ENCODE results near the gene DENND1A.

DENND1A gene

GRCh38 chr9:123369296-123369695 is 560.6 kb downstream of the DENND1A start:
- Histone ChIP-seq H3K27ac (no peak overlapping the region), H3K4me1 (peaks cover 0 to 14% (median 6%) of the 10 kb centered on the region in 4 donors), H3K4me3 (no peak overlapping the region), H3K9me3 (no peaks in the 10 kb centered on the region), H3K27me3 (peaks cover 0 to 72% of the 10 kb centered on the region in 2 donors), H3K36me3 (no peaks in the 10 kb centered on the region)
- DNase-seq, result no peak
- intact Hi-C loops (cut with DNase I; ENCODE audit: low total_unique reads), result no loop called here
- TF ChIP-seq, protein P1, sequence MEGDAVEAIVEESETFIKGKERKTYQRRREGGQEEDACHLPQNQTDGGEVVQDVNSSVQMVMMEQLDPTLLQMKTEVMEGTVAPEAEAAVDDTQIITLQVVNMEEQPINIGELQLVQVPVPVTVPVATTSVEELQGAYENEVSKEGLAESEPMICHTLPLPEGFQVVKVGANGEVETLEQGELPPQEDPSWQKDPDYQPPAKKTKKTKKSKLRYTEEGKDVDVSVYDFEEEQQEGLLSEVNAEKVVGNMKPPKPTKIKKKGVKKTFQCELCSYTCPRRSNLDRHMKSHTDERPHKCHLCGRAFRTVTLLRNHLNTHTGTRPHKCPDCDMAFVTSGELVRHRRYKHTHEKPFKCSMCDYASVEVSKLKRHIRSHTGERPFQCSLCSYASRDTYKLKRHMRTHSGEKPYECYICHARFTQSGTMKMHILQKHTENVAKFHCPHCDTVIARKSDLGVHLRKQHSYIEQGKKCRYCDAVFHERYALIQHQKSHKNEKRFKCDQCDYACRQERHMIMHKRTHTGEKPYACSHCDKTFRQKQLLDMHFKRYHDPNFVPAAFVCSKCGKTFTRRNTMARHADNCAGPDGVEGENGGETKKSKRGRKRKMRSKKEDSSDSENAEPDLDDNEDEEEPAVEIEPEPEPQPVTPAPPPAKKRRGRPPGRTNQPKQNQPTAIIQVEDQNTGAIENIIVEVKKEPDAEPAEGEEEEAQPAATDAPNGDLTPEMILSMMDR (IDR thresholded peaks at IDR 0.05), result no peak

- Histone ChIP-seq H3K9me3 (no peaks in the 10 kb centered on the region), H3K36me3 (no peaks in the 10 kb centered on the region), H3K27me3 (peaks cover 0 to 67% of the 10 kb centered on the region in 2 donors), H3K4me3 (no peak overlapping the region), H3K27ac (no peak overlapping the region), H3K4me1 (peaks cover 0 to 8% (median 4%) of the 10 kb centered on the region in 4 donors)
- intact Hi-C loops (cut with DNase I; ENCODE audit: low total_unique reads), result no loop called here
- TF ChIP-seq, protein P1 (IDR thresholded peaks at IDR 0.05), result no peak
- DNase-seq, result no peak
Observed at GRCh38 chr9:123368536-123369153, 561.3 kb downstream of the DENND1A start.

- DNase-seq, result no peak
- Histone ChIP-seq H3K27me3 (peaks cover 0 to 64% of the 10 kb centered on the region in 2 donors), H3K9me3 (no peaks in the 10 kb centered on the region), H3K36me3 (no peaks in the 10 kb centered on the region), H3K4me3 (no peak overlapping the region), H3K4me1 (peaks cover 0 to 2% (median under 1%) of the 10 kb centered on the region in 4 donors), H3K27ac (no peak overlapping the region)
- TF ChIP-seq, protein P1 (IDR thresholded peaks at IDR 0.05), result no peak
- intact Hi-C loops (cut with DNase I; ENCODE audit: low total_unique reads), result no loop called here
Observed at GRCh38 chr9:123368023-123368422, 561.9 kb downstream of the DENND1A start.

DNA sequence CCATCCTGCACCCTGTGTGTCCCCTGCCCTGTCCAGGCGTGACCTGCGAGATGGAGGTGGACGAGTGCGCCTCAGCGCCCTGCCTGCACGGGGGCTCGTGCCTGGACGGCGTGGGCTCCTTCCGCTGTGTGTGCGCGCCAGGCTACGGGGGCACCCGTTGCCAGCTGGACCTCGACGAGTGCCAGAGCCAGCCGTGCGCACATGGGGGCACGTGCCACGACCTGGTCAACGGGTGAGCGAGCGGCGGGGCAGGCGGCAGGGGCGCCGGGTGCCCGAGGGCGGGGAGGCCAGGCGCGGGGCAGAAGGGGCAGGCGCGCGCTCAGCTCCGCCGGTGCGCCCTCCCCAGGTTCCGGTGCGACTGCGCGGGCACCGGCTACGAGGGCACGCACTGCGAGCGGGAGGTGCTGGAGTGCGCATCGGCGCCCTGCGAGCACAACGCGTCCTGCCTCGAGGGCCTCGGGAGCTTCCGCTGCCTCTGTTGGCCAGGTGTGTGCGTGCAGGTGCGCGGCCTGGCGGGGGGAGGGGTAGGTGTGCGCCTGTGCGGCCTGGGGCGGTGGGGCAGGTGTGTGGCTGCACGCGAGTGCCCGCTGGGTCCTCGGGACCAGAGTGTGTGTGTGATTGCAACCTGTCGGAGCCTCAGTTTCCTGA is 563.9 kb downstream of the DENND1A start:
- Histone ChIP-seq H3K36me3 (no peaks in the 10 kb centered on the region), H3K27me3 (peaks cover 0 to 57% of the 10 kb centered on the region in 2 donors), H3K9me3 (no peaks in the 10 kb centered on the region), H3K4me3 (no peak overlapping the region), H3K27ac (no peak overlapping the region), H3K4me1 (no peaks in the 10 kb centered on the region)
- DNase-seq, result no peak
- intact Hi-C loops (cut with DNase I; ENCODE audit: low total_unique reads), result no loop called here
- TF ChIP-seq, protein P1 (IDR thresholded peaks at IDR 0.05), result no peak

GRCh38 chr9:123365287-123365880 is 564.5 kb downstream of the DENND1A start:
- H3K9me3 ChIP-seq, result no peaks in the 10 kb centered on the region
- TF ChIP-seq, protein P1 (IDR thresholded peaks at IDR 0.05), result no peak
- no peak for DNase-seq
- no peaks in the 10 kb centered on the region for H3K36me3 ChIP-seq
- intact Hi-C loops (cut with DNase I; ENCODE audit: low total_unique reads), result no loop called here
- no peak overlapping the region for H3K27ac ChIP-seq
- H3K4me1 ChIP-seq, result no peaks in the 10 kb centered on the region
- H3K27me3 ChIP-seq, result peaks cover 0 to 53% of the 10 kb centered on the region in 2 donors
- H3K4me3 ChIP-seq, result no peak overlapping the region

Measured in tibial artery (tissue), 4 donors.